K562 (cell line): ENCODE data around the gene BPTF. TPM values are rescaled to one million over a fixed set of nuclear protein-coding genes. Genes with fewer than 3 reads are reported as not detected.

Experiments used
- BMI1 ChIP-seq: fragments of 150-350 bp; IDR thresholded peaks from 2 replicates; pipeline ENCODE4 v1.6.1; 2014; ENCODE audit warnings: low read length
- BRD4 ChIP-seq: fragments of 200-600 bp; sonication (generic); IDR thresholded peaks from 2 replicates; pipeline ENCODE4 v1.6.1; 2017; ENCODE audit warnings: inconsistent platforms
- EGR1 ChIP-seq: fragments of 450-650 bp; conservative IDR thresholded peaks from 2 replicates; pipeline ENCODE4 v1.6.1; 2017; ENCODE audit warnings: mild to moderate bottlenecking
- GABPA ChIP-seq: fragments of 200-800 bp; sonication (Bioruptor generic); conservative IDR thresholded peaks from 2 replicates; pipeline ENCODE4 v1.6.1; 2016; ENCODE audit warnings: low read depth, missing genetic modification characterization, missing compliant biosample characterization
- KDM2B ChIP-seq: fragments of 250-450 bp; sonication (Bioruptor Pico); IDR thresholded peaks from 2 replicates; pipeline ENCODE4 v1.8.0; 2021; ENCODE audit warnings: mild to moderate bottlenecking, moderate library complexity
- LARP7 ChIP-seq: fragments of 450-650 bp; IDR thresholded peaks from 2 replicates; pipeline ENCODE4 v1.6.1; 2016
- MCM7 ChIP-seq, 2 experiments: fragments of 450-650 bp; IDR thresholded peaks; 2 replicates each; pipeline ENCODE4 v1.6.1; 2016 to 2018
- MEF2D ChIP-seq: conservative IDR thresholded peaks from 2 replicates; pipeline ENCODE4 v1.6.1; 2016; ENCODE audit warnings: low read depth, missing genetic modification characterization, missing compliant biosample characterization
- MLLT1 ChIP-seq, 2 experiments: fragments of 450-650 bp; IDR thresholded peaks; 2 replicates each; pipeline ENCODE4 v1.6.1; 2016
- MXI1 ChIP-seq: IDR thresholded peaks from 2 replicates; pipeline ENCODE4 v1.6.1; 2011; ENCODE audit warnings: low read depth, mild to moderate bottlenecking, improper control_type of control experiment, low read length
- MYC ChIP-seq, 2 experiments: fragments of 250-450 bp in 1 of 2; sonication (Bioruptor Pico) in 1 of 2; IDR thresholded peaks; 2 replicates each; pipeline versions ENCODE4 v1.5.1 to v1.6.1; 2012 to 2021; ENCODE audit warnings: low read depth in 2 of 2, borderline replicate concordance in 1 of 2, improper control_type of control experiment in 1 of 2, low read length in 1 of 2, mild to moderate bottlenecking in 1 of 2, moderate library complexity in 1 of 2
- NFIX ChIP-seq: fragments of 250-450 bp; sonication (Bioruptor Pico); IDR thresholded peaks from 2 replicates; pipeline ENCODE4 v1.4.0; 2020; ENCODE audit warnings: low read depth, mild to moderate bottlenecking, moderate library complexity
- SREBF1 ChIP-seq: fragments of 150-350 bp; IDR thresholded peaks from 2 replicates; pipeline ENCODE4 v1.6.1; 2014; ENCODE audit warnings: antibody characterized with exemption, low read depth, low read length, borderline replicate concordance
- TCF7 ChIP-seq: sonication (generic); IDR thresholded peaks from 2 replicates; pipeline ENCODE4 v1.6.1; 2016; ENCODE audit warnings: antibody characterized with exemption, borderline replicate concordance
- THRA ChIP-seq: fragments of 450-650 bp; IDR thresholded peaks from 2 replicates; pipeline ENCODE4 v1.6.1; 2017; ENCODE audit warnings: mild to moderate bottlenecking, moderate library complexity
- U2AF1 ChIP-seq: fragments of 200-400 bp; formaldehyde crosslinking; optimal IDR thresholded peaks from 2 replicates; pipeline ENCODE3; 2017; ENCODE audit warnings: mild to moderate bottlenecking, low read depth, low read length, moderate library complexity
- ZBTB5 ChIP-seq: fragments of 450-650 bp; IDR thresholded peaks from 2 replicates; pipeline ENCODE4 v1.6.1; 2017; ENCODE audit warnings: antibody characterized with exemption
- ZNF146 ChIP-seq: IDR thresholded peaks from one replicate; pipeline ENCODE4 v1.6.1; 2018; ENCODE audit warnings: missing compliant biosample characterization; ENCODE audit not compliant: unreplicated experiment
- ZNF354B ChIP-seq: fragments of 250-450 bp; sonication (Bioruptor Pico); IDR thresholded peaks from 2 replicates; pipeline ENCODE4 v1.4.0; 2020
- ZNF583 ChIP-seq: fragments of 250-450 bp; sonication (Bioruptor Pico); IDR thresholded peaks from 2 replicates; pipeline ENCODE4 v1.4.0; 2020
- ZNF785 ChIP-seq: fragments of 250-450 bp; sonication (Bioruptor Pico); IDR thresholded peaks from 2 replicates; pipeline ENCODE4 v1.4.0; 2020; ENCODE audit warnings: mild to moderate bottlenecking
- ZNF79 ChIP-seq: fragments of 250-450 bp; sonication (Bioruptor Pico); IDR thresholded peaks from 2 replicates; pipeline ENCODE4 v1.4.0; 2020; ENCODE audit warnings: low read depth, mild to moderate bottlenecking, moderate library complexity
- polyA plus RNA-seq, 8 experiments: library from polyadenylated mRNA; depleted of rRNA in 4 of 8; stranded (reverse) in 5 of 8; unstranded in 3 of 8; fragments of >200 nt; fragmentation: Nextera tagmentation in 2 of 8; fragmentation: Illumina TruSeq in 1 of 8; extraction: Ambion mirVana in 2 of 8; extraction: Trizol in 1 of 8; gene quantifications; 2 replicates each; pipeline versions ENCODE4 v1.2.1 to v1.2.3, GENCODE V29; 2011 to 2014; ENCODE audit warnings: inconsistent platforms in 1 of 8, missing spikeins in 1 of 8
- total RNA-seq, 7 experiments: library from RNA; depleted of rRNA in 6 of 7; stranded (reverse); fragments of >200 nt in 6 of 7; fragmentation: Illumina TruSeq in 2 of 7; extraction: Trizol in 2 of 7; gene quantifications; 2 replicates each; pipeline versions ENCODE4 v1.2.1 to v1.2.3, GENCODE V29; 2011 to 2021; ENCODE audit warnings: low replicate concordance in 1 of 7
- TF ChIP-seq, protein P1 (sequence below), 2 experiments: IDR thresholded peaks; 2 replicates each; pipeline ENCODE4 v1.6.1; 2011; ENCODE audit warnings: borderline replicate concordance in 1 of 2, control low read depth in 1 of 2, low read depth in 1 of 2, low read length in 1 of 2, mild to moderate bottlenecking in 1 of 2, mixed read lengths in 1 of 2, moderate library complexity in 1 of 2; ENCODE audit not compliant: insufficient read depth in 1 of 2, insufficient read length in 1 of 2, poor library complexity in 1 of 2, severe bottlenecking in 1 of 2; ENCODE audit errors: extremely low read depth in 1 of 2
- TF ChIP-seq, protein P2 (sequence below): sonication (generic); formaldehyde crosslinking; IDR thresholded peaks from 2 replicates; pipeline ENCODE4 v1.5.0; 2020; ENCODE audit warnings: missing genetic modification reagents

The BPTF gene
- total and polyA plus RNA-seq, 9 of the 15 experiments (the other 6 are each of a cell fraction or from before 2014, with no cell fraction given): 12.5 to 52.1 (median 26.9) TPM

DNA sequence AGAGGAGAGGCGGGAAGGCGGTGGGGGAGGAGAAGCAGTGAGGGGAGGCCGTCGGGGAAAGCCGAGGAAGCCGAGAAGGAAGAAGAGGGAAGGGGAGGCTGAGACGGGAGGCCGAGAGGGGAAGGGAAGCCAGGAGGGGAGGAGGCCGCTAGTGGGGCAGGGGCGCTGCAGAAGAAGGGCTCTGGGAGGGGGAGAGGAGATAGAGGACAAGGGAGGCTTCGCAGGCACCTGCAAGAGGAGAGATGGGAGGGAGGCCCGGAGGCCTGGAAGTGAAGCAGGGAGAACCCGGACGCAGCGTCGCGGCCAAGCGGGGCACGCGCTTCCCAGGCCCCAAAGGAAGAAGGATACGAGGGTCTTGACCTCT lies 168.7 kb downstream of the BPTF start (continued):
- TF ChIP-seq, protein P1, sequence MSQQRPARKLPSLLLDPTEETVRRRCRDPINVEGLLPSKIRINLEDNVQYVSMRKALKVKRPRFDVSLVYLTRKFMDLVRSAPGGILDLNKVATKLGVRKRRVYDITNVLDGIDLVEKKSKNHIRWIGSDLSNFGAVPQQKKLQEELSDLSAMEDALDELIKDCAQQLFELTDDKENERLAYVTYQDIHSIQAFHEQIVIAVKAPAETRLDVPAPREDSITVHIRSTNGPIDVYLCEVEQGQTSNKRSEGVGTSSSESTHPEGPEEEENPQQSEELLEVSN (IDR thresholded peaks at IDR 0.05; ENCODE audit: borderline replicate concordance in 1 of 2, extremely low read depth in 1 of 2, insufficient read depth in 1 of 2, insufficient read length in 1 of 2, low read depth in 1 of 2, low read length in 1 of 2, poor library complexity in 1 of 2, severe bottlenecking in 1 of 2): peak in 1 of 2 experiments; percentile 79
- TF ChIP-seq MEF2D (tag): no peak
- TF ChIP-seq SREBF1: no peak
- no peak for TF ChIP-seq ZBTB5
- TF ChIP-seq BRD4: no peak
- no peak for TF ChIP-seq EGR1
- no peak for TF ChIP-seq TCF7
- TF ChIP-seq BMI1: no peak
- TF ChIP-seq ZNF583 (CRISPR knock-in tag): no peak
- TF ChIP-seq, protein P2, sequence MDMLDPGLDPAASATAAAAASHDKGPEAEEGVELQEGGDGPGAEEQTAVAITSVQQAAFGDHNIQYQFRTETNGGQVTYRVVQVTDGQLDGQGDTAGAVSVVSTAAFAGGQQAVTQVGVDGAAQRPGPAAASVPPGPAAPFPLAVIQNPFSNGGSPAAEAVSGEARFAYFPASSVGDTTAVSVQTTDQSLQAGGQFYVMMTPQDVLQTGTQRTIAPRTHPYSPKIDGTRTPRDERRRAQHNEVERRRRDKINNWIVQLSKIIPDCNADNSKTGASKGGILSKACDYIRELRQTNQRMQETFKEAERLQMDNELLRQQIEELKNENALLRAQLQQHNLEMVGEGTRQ (CRISPR knock-in tag): no peak
- TF ChIP-seq GABPA: peak; percentile 87
- 0 out of 2 replicates have a peak, but pooled peaks have one; percentile 12 for TF ChIP-seq MYC (IDR thresholded peaks at IDR 0.05; ENCODE audit: low read depth, low read length)
- no peak; the same call in 1 of the 2 replicates for TF ChIP-seq MYC (CRISPR knock-in tag; IDR thresholded peaks at IDR 0.05; ENCODE audit: borderline replicate concordance, low read depth)
- no peak for TF ChIP-seq ZNF79 (CRISPR knock-in tag)
- TF ChIP-seq ZNF146: no peak
- TF ChIP-seq ZNF354B (CRISPR knock-in tag): no peak
- TF ChIP-seq NFIX: no peak
- no peak for TF ChIP-seq MCM7 (IDR thresholded peaks at IDR 0.05)
- TF ChIP-seq ZNF785 (CRISPR knock-in tag): no peak
- no peak for TF ChIP-seq U2AF1
- peak; percentile 97 for TF ChIP-seq LARP7
- TF ChIP-seq MLLT1 (IDR thresholded peaks at IDR 0.05): peak; percentile 76 to 85; a peak in 3 of 4 replicates
- no peak for TF ChIP-seq THRA
- TF ChIP-seq MXI1: no peak
- no peak for TF ChIP-seq KDM2B
